Measurements from ENCODE around the gene NTN5.

DNA sequence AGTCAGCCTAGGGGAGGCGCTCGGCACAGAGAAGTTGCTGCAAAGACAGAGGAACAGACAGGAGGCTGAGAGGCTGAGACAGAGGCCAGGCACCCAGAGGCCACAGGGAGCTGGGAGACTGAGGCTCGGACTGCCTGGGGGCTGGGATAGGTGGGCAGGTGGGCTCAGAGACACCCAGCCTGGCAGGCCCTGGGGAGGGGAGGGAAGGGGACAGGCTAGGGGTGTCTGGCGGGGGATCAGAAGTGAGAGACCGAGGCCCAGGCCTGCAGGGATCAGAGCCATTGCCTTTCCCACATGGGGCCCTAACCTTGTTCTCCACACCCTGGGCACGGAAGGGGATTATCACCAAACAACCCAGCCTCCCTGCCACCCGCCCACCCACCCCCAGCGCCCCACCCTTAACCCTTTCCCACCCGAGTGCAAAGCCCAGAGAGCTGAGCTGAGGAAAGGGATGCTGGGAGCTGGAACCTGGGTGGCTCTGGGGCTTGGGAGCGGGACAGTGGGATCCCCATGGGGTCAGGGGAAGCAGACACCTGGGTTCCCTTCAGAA, 1.3 kb downstream of the NTN5 start:
- TF ChIP-seq, protein P1, sequence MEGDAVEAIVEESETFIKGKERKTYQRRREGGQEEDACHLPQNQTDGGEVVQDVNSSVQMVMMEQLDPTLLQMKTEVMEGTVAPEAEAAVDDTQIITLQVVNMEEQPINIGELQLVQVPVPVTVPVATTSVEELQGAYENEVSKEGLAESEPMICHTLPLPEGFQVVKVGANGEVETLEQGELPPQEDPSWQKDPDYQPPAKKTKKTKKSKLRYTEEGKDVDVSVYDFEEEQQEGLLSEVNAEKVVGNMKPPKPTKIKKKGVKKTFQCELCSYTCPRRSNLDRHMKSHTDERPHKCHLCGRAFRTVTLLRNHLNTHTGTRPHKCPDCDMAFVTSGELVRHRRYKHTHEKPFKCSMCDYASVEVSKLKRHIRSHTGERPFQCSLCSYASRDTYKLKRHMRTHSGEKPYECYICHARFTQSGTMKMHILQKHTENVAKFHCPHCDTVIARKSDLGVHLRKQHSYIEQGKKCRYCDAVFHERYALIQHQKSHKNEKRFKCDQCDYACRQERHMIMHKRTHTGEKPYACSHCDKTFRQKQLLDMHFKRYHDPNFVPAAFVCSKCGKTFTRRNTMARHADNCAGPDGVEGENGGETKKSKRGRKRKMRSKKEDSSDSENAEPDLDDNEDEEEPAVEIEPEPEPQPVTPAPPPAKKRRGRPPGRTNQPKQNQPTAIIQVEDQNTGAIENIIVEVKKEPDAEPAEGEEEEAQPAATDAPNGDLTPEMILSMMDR (conservative IDR thresholded peaks at IDR 0.05; ENCODE audit: low read length): no peak
- no peak for TF ChIP-seq EZH2phosphoT487 (IDR thresholded peaks at IDR 0.05; ENCODE audit: borderline replicate concordance, low read depth, low read length)
